Vagina (tissue), 2 donors: ENCODE results near the gene ZBTB25. TPM values are rescaled to one million over a fixed set of nuclear protein-coding genes. Genes with fewer than 3 reads are reported as not detected.

ENCODE experiments used
- DNase-seq, 2 donors: peaks; one replicate each; pipeline ENCODE4 v3.0.0-alpha.2; 2017; ENCODE audit errors: extremely low spot score in 2 of 2
- H3K27ac ChIP-seq: fragments of 200-600 bp; sonication (generic); one replicate; pipeline ENCODE4 v1.5.1; 2019
- H3K27me3 ChIP-seq: fragments of 200-600 bp; sonication (generic); one replicate; pipeline ENCODE4 v1.5.1; 2019
- H3K36me3 ChIP-seq, 2 donors: fragments of 200-600 bp; sonication (generic); one replicate each; pipeline ENCODE4 v1.5.1; 2017 to 2019
- H3K4me1 ChIP-seq: fragments of 200-600 bp; sonication (generic); one replicate; pipeline ENCODE4 v1.5.1; 2019
- H3K4me3 ChIP-seq, 2 donors: fragments of 200-600 bp; sonication (generic); 1 replicate in 1 of 2; 2 replicates in 1 of 2; pipeline ENCODE4 v1.5.1; 2016 to 2019
- H3K9me3 ChIP-seq: fragments of 200-600 bp; sonication (generic); one replicate; pipeline ENCODE4 v1.5.1; 2019
- POLR2A ChIP-seq, 2 donors: fragments of 450-650 bp; IDR thresholded peaks; one replicate each; pipeline ENCODE4 v1.6.1; 2017; ENCODE audit warnings: antibody characterized with exemption in 2 of 2, mild to moderate bottlenecking in 2 of 2, moderate library complexity in 2 of 2
- POLR2AphosphoS5 ChIP-seq, 2 donors: sonication (generic); formaldehyde crosslinking; IDR thresholded peaks; one replicate each; pipeline ENCODE4 v1.9.0; 2017; ENCODE audit warnings: antibody characterized with exemption in 2 of 2, mild to moderate bottlenecking in 2 of 2, low read depth in 1 of 2; ENCODE audit not compliant: insufficient read depth in 1 of 2
- intact Hi-C: fragments of 100-400 bp; cut with DNase I; formaldehyde crosslinking; loops from one replicate; pipeline ENCODE4 v1.15.1; 2023
- total RNA-seq: library from RNA; depleted of rRNA; stranded (reverse); fragments of >200 nt; gene quantifications from one replicate; pipeline ENCODE4 v1.2.3, GENCODE V29; 2016
- TF ChIP-seq, protein P1 (sequence below), 3 experiments: fragments of 450-650 bp in 2 of 3; fragments of 200-600 bp in 1 of 3; sonication (generic) in 1 of 3; IDR thresholded peaks; one replicate each; pipeline ENCODE4 v1.5.1; 2017 to 2019; ENCODE audit warnings: antibody characterized with exemption in 3 of 3, mild to moderate bottlenecking in 2 of 3, moderate library complexity in 2 of 3

The ZBTB25 gene
- total RNA-seq, 1 donor from 2014 or later = 11.3 TPM

- Histone ChIP-seq H3K36me3 (no peaks in the 10 kb centered on the region), H3K27me3 (no peaks in the 10 kb centered on the region), H3K4me3 (no peak overlapping the region), H3K9me3 (no peaks in the 10 kb centered on the region), H3K27ac (no peak overlapping the region), H3K4me1 (peaks cover 14% of the 10 kb centered on the region)
- TF ChIP-seq POLR2A (IDR thresholded peaks at IDR 0.05) = no peak
- TF ChIP-seq, protein P1, sequence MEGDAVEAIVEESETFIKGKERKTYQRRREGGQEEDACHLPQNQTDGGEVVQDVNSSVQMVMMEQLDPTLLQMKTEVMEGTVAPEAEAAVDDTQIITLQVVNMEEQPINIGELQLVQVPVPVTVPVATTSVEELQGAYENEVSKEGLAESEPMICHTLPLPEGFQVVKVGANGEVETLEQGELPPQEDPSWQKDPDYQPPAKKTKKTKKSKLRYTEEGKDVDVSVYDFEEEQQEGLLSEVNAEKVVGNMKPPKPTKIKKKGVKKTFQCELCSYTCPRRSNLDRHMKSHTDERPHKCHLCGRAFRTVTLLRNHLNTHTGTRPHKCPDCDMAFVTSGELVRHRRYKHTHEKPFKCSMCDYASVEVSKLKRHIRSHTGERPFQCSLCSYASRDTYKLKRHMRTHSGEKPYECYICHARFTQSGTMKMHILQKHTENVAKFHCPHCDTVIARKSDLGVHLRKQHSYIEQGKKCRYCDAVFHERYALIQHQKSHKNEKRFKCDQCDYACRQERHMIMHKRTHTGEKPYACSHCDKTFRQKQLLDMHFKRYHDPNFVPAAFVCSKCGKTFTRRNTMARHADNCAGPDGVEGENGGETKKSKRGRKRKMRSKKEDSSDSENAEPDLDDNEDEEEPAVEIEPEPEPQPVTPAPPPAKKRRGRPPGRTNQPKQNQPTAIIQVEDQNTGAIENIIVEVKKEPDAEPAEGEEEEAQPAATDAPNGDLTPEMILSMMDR (IDR thresholded peaks at IDR 0.05) = no peak
- DNase-seq = no peak
- intact Hi-C loops = no loop called here
Observed at GRCh38 chr14:64467566-64467965, 36.1 kb downstream of the ZBTB25 start.

GRCh38 chr14:64467101-64467500 lies 36.5 kb downstream of the ZBTB25 start:
- no peak for DNase-seq
- H3K4me3 ChIP-seq = no peak overlapping the region
- intact Hi-C loops = no loop called here

GRCh38 chr14:64465831-64466554 lies 37.6 kb downstream of the ZBTB25 start:
- no peak for DNase-seq
- Histone ChIP-seq H3K27me3 (no peaks in the 10 kb centered on the region), H3K4me1 (peaks cover 14% of the 10 kb centered on the region), H3K9me3 (no peaks in the 10 kb centered on the region), H3K4me3 (peak overlapping the region; percentile 75 to 84), H3K36me3 (no peaks in the 10 kb centered on the region), H3K27ac (peak overlapping the region; percentile 68)
- intact Hi-C loops = no loop called here
- TF ChIP-seq, protein P1 (IDR thresholded peaks at IDR 0.05) = no peak
- TF ChIP-seq POLR2A (IDR thresholded peaks at IDR 0.05) (no peak), POLR2AphosphoS5 (IDR thresholded peaks at IDR 0.05; ENCODE audit: insufficient read depth in 1 of 2, low read depth in 1 of 2) (no peak)

More at GRCh38 chr14:64467101-64467500, 36.5 kb downstream of the ZBTB25 start:
- TF ChIP-seq, protein P1 (IDR thresholded peaks at IDR 0.05) = no peak
- TF ChIP-seq POLR2AphosphoS5 (IDR thresholded peaks at IDR 0.05; ENCODE audit: insufficient read depth in 1 of 2, low read depth in 1 of 2) (no peak), POLR2A (IDR thresholded peaks at IDR 0.05) (no peak)
- Histone ChIP-seq H3K9me3 (no peaks in the 10 kb centered on the region), H3K36me3 (no peaks in the 10 kb centered on the region), H3K27ac (no peak overlapping the region), H3K4me1 (peaks cover 14% of the 10 kb centered on the region), H3K27me3 (no peaks in the 10 kb centered on the region)

- TF ChIP-seq, protein P1 (IDR thresholded peaks at IDR 0.05) = no peak
- no peak for TF ChIP-seq POLR2AphosphoS5 (IDR thresholded peaks at IDR 0.05; ENCODE audit: insufficient read depth in 1 of 2, low read depth in 1 of 2)
- no peak for TF ChIP-seq POLR2A (IDR thresholded peaks at IDR 0.05)
- Histone ChIP-seq H3K27me3 (no peaks in the 10 kb centered on the region), H3K27ac (peak within 1 kb of the TSS; percentile 68), H3K36me3 (no peaks in the 10 kb centered on the region), H3K9me3 (no peaks in the 10 kb centered on the region), H3K4me1 (peaks cover 14% of the 10 kb centered on the region), H3K4me3 (peak within 1 kb of the TSS; percentile 75 to 84)
- intact Hi-C loops = no loop called here
- no peak for DNase-seq
Observed at GRCh38 chr14:64465191-64465822, 38.3 kb downstream of the ZBTB25 start, which contains the start of gene AKAP5. Gene AKAP5, plus strand, starts transcription at chr14:64465499. Its CDS starts 2,896 bp downstream, at chr14:64468395.

- Histone ChIP-seq H3K4me1 (peaks cover 14% of the 10 kb centered on the region), H3K27me3 (no peaks in the 10 kb centered on the region), H3K9me3 (no peaks in the 10 kb centered on the region), H3K27ac (no peak overlapping the region), H3K4me3 (peak overlapping the region; percentile 75 to 84), H3K36me3 (no peaks in the 10 kb centered on the region)
- intact Hi-C loops = no loop called here
- TF ChIP-seq POLR2AphosphoS5 (IDR thresholded peaks at IDR 0.05; ENCODE audit: insufficient read depth in 1 of 2, low read depth in 1 of 2) (no peak), POLR2A (IDR thresholded peaks at IDR 0.05) (no peak)
- TF ChIP-seq, protein P1 (IDR thresholded peaks at IDR 0.05) = no peak
- DNase-seq = no peak
Observed at GRCh38 chr14:64464651-64465050, 39.0 kb downstream of the ZBTB25 start.
